ENCODE data around the gene SUPT4H1.

Gene SUPT4H1

DNA sequence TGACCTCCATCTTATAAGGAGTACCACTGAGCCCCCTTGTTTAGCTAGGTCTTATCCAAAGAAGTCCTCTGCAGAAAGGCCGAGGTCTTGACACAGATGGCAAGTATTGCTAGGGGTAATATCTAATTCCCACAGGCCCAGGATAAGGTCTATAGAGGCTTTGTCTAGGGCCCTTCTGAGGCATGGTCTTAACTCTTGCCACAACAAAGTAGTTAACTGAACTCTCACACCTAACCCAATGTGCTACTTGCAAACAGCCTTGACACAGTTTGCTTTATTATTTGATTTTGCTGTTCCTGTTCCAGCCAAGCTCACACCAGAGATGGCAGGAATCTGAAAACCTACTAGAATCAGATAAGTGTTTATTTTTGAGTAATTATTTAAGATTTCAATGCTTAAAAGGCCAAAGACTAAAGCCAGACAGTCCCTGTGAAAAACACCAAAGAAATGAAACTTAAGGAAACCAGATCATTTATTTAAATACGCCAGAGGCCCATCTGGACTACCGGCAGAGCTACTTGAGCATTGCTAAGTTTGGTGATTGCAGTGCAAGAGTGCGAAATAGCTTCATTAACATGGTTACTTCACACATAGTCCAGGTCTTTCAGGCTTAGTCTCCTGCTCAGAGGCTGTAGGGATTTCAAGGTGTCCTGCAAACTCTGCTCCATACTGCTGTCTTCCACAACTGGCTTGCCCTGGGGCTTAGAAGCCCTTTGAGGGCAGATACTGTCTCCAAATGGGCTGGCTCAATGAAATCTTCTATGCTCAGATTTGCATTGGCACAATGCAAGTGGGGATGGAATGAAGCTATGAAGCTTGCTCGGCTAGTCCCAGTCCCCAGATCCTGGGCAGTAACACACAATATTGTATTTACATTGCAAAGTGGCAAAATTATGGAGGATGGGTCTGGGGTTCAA, 28.5 kb upstream of the SUPT4H1 start:
- Histone ChIP-seq H3K9me3 (ENCODE audit: insufficient read depth, low read length) (no peaks in the 10 kb centered on the region), H3K4me1 (ENCODE audit: insufficient read depth, insufficient read length) (peaks cover 10% of the 10 kb centered on the region), H3K4me3 (ENCODE audit: insufficient read length, low read depth) (no peak overlapping the region), H3K27me3 (ENCODE audit: insufficient read depth, insufficient read length) (no peaks in the 10 kb centered on the region), H3K36me3 (ENCODE audit: insufficient read depth, insufficient read length, low read length) (no peaks in the 10 kb centered on the region), H3K9ac (ENCODE audit: insufficient read length, low read depth) (no peak overlapping the region)
- TF ChIP-seq SUZ12 (IDR thresholded peaks at IDR 0.05; ENCODE audit: extremely low read depth, insufficient read depth, insufficient read length) (no peak), YY1 (IDR thresholded peaks at IDR 0.05; ENCODE audit: insufficient read depth, insufficient read length) (no peak), ZNF274 (IDR thresholded peaks at IDR 0.05; ENCODE audit: low read depth, low read length) (no peak)
- no peak for DNase-seq (ENCODE audit: low read depth, low spot score)

DNA sequence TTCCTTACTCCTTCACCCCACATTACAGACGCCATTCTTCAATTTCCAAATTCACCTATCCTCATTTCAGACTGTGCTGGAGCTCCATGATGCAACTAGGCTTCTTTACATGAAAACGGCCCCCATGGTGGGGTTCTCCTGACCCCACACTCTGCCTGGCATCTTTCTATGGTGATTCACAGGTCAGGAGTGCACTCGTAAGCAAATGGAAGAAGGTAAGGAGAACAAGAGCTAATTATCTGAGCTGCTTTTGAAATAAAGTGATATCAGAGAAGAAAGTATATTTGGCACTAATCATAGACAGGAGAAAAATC, 27.5 kb upstream of the SUPT4H1 start:
- H3K36me3 ChIP-seq (ENCODE audit: insufficient read depth, insufficient read length, low read length), result no peaks in the 10 kb centered on the region
- DNase-seq (ENCODE audit: low read depth, low spot score), result no peak
- H3K27me3 ChIP-seq (ENCODE audit: insufficient read depth, insufficient read length), result no peaks in the 10 kb centered on the region
- H3K9ac ChIP-seq (ENCODE audit: insufficient read length, low read depth), result no peak overlapping the region
- TF ChIP-seq YY1 (IDR thresholded peaks at IDR 0.05; ENCODE audit: insufficient read depth, insufficient read length) (no peak), ZNF274 (IDR thresholded peaks at IDR 0.05; ENCODE audit: low read depth, low read length) (no peak), SUZ12 (IDR thresholded peaks at IDR 0.05; ENCODE audit: extremely low read depth, insufficient read depth, insufficient read length) (no peak)
- H3K4me3 ChIP-seq (ENCODE audit: insufficient read length, low read depth), result no peak overlapping the region
- H3K4me1 ChIP-seq (ENCODE audit: insufficient read depth, insufficient read length), result peaks cover 10% of the 10 kb centered on the region
- H3K9me3 ChIP-seq (ENCODE audit: insufficient read depth, low read length), result no peaks in the 10 kb centered on the region

DNA sequence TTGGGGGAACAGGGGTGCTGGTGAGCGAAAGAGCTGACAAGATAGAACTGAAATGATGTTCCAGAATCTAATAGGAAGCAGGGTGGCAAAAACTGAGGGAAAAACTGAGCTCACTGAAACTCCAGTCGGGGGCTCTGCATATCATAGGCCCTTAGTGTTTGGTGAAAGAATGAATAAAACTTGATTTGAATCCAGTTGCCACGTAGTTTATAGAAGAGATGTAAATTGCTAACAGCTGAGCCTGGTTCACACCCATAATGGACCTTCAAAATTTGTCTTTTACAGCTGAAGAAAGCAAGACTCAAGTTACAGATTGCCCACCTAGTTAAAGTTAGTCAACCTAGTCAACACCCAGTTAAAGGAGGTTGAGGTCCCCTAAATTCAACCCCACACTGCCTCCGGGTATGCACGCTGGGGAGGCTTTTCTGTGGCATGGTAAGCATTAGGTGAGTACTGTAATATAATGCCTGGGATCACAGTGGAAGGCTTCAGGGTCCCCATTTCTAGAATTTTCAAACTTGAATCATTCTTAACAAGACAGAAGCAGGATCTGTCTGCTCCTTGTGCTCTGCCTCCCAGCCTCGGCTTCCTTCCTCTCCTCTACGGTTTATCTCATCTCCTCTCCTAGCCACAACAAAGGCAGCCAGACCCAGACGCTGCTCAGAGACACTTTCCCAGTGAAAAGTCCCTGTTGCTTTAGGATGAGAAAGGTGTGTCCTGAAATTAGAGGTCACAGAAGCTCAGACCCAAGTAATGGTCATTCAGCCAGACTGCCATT, 26.9 kb upstream of the SUPT4H1 start:
- no peaks in the 10 kb centered on the region for H3K36me3 ChIP-seq (ENCODE audit: insufficient read depth, insufficient read length, low read length)
- DNase-seq (ENCODE audit: low read depth, low spot score), result no peak
- H3K9ac ChIP-seq (ENCODE audit: insufficient read length, low read depth), result no peak overlapping the region
- H3K9me3 ChIP-seq (ENCODE audit: insufficient read depth, low read length), result no peaks in the 10 kb centered on the region
- TF ChIP-seq YY1 (IDR thresholded peaks at IDR 0.05; ENCODE audit: insufficient read depth, insufficient read length) (no peak), SUZ12 (IDR thresholded peaks at IDR 0.05; ENCODE audit: extremely low read depth, insufficient read depth, insufficient read length) (no peak), ZNF274 (IDR thresholded peaks at IDR 0.05; ENCODE audit: low read depth, low read length) (no peak)
- no peaks in the 10 kb centered on the region for H3K27me3 ChIP-seq (ENCODE audit: insufficient read depth, insufficient read length)
- peaks cover 10% of the 10 kb centered on the region for H3K4me1 ChIP-seq (ENCODE audit: insufficient read depth, insufficient read length)
- no peak overlapping the region for H3K4me3 ChIP-seq (ENCODE audit: insufficient read length, low read depth)

DNA sequence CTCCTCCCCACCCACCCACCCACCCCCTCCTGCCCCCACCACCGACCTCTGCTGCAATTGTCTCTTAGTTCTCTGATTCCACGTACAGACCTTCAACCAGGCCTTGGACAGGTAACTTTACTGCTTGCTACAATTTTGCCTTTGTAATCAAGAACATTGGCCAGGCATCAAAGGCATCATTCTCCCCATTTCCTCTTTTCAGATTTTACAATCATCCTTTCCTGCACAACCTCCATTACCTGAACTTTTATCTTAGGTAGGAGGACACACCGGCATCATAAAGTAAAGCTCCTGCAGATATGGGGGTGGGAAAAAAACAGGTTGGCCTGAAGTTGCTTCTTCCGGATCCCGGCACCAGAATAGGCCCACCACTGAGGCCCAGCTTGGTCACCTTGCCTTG, 25.7 kb upstream of the SUPT4H1 start:
- no peak for DNase-seq (ENCODE audit: low read depth, low spot score)
- Histone ChIP-seq H3K9ac (ENCODE audit: insufficient read length, low read depth) (no peak overlapping the region), H3K4me1 (ENCODE audit: insufficient read depth, insufficient read length) (peaks cover 14% of the 10 kb centered on the region)

DNA sequence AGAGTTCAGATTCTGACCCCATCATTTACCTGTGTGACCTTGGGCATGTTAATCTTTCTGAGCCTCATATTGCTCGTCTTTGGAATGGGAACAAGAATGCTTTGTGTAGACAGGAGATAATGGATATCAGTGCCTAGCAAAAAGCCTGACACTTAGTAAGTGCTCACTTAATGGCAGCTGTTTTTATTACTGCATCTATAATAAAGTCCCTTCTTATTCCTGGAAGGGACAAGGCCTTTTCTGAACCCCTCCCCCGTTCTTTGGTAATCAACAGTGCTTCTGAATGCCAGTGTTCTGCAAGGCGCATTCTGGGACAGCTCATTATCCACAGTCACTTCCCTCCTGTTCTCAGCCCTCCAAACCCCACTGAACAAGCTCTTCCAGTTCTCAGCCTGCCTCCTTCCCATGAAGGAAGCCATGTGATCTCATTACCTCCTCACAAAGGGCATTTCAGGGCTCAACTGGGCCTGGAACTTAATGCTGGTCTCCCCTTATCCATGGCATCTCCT, 25.1 kb upstream of the SUPT4H1 start:
- no peak overlapping the region for H3K4me3 ChIP-seq (ENCODE audit: insufficient read length, low read depth)
- peaks cover 10% of the 10 kb centered on the region for H3K36me3 ChIP-seq (ENCODE audit: insufficient read depth, insufficient read length, low read length)
- TF ChIP-seq YY1 (IDR thresholded peaks at IDR 0.05; ENCODE audit: insufficient read depth, insufficient read length) (no peak), ZNF274 (IDR thresholded peaks at IDR 0.05; ENCODE audit: low read depth, low read length) (no peak), SUZ12 (IDR thresholded peaks at IDR 0.05; ENCODE audit: extremely low read depth, insufficient read depth, insufficient read length) (no peak)
- no peak for DNase-seq (ENCODE audit: low read depth, low spot score)
- no peaks in the 10 kb centered on the region for H3K27me3 ChIP-seq (ENCODE audit: insufficient read depth, insufficient read length)
- H3K9me3 ChIP-seq (ENCODE audit: insufficient read depth, low read length), result no peaks in the 10 kb centered on the region
- no peak overlapping the region for H3K9ac ChIP-seq (ENCODE audit: insufficient read length, low read depth)
- H3K4me1 ChIP-seq (ENCODE audit: insufficient read depth, insufficient read length), result peaks cover 14% of the 10 kb centered on the region

More for the DNA sequence above, 25.7 kb upstream of the SUPT4H1 start:
- H3K4me3 ChIP-seq (ENCODE audit: insufficient read length, low read depth), result no peak overlapping the region
- H3K27me3 ChIP-seq (ENCODE audit: insufficient read depth, insufficient read length), result no peaks in the 10 kb centered on the region
- H3K36me3 ChIP-seq (ENCODE audit: insufficient read depth, insufficient read length, low read length), result peaks cover 6% of the 10 kb centered on the region
- TF ChIP-seq ZNF274 (IDR thresholded peaks at IDR 0.05; ENCODE audit: low read depth, low read length) (no peak), SUZ12 (IDR thresholded peaks at IDR 0.05; ENCODE audit: extremely low read depth, insufficient read depth, insufficient read length) (no peak), YY1 (IDR thresholded peaks at IDR 0.05; ENCODE audit: insufficient read depth, insufficient read length) (no peak)
- no peaks in the 10 kb centered on the region for H3K9me3 ChIP-seq (ENCODE audit: insufficient read depth, low read length)

DNA sequence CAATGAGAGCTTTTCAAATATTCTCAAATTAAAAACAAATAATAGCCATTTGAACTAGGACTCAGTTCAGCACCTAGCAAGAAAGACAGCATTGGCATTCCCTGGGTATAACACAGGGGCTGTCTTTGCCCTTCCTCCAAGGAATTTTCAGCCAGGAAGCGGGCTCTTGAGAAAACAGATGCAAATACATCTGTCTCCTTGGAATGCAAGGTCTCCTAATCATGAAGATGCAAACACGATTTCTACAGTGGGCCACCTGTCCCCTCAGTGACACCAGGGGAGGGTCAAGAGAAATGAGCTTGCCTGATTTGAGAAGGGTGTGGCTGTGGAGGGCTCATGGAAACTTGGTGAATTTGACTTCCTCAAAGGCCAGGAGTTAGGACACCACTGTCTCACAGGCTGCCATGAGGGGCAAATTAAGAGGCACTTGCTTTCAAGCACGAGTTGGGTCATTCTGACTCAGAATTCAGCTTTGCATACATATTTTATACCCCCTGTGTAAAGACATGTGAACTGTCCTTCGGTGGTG, 24.5 kb upstream of the SUPT4H1 start:
- peaks cover 14% of the 10 kb centered on the region for H3K4me1 ChIP-seq (ENCODE audit: insufficient read depth, insufficient read length)
- TF ChIP-seq ZNF274 (IDR thresholded peaks at IDR 0.05; ENCODE audit: low read depth, low read length) (no peak), YY1 (IDR thresholded peaks at IDR 0.05; ENCODE audit: insufficient read depth, insufficient read length) (no peak), SUZ12 (IDR thresholded peaks at IDR 0.05; ENCODE audit: extremely low read depth, insufficient read depth, insufficient read length) (no peak)
- H3K9ac ChIP-seq (ENCODE audit: insufficient read length, low read depth), result no peak overlapping the region
- H3K27me3 ChIP-seq (ENCODE audit: insufficient read depth, insufficient read length), result no peaks in the 10 kb centered on the region
- H3K36me3 ChIP-seq (ENCODE audit: insufficient read depth, insufficient read length, low read length), result peaks cover 12% of the 10 kb centered on the region
- H3K9me3 ChIP-seq (ENCODE audit: insufficient read depth, low read length), result no peaks in the 10 kb centered on the region
- no peak for DNase-seq (ENCODE audit: low read depth, low spot score)
- H3K4me3 ChIP-seq (ENCODE audit: insufficient read length, low read depth), result no peak overlapping the region

DNA sequence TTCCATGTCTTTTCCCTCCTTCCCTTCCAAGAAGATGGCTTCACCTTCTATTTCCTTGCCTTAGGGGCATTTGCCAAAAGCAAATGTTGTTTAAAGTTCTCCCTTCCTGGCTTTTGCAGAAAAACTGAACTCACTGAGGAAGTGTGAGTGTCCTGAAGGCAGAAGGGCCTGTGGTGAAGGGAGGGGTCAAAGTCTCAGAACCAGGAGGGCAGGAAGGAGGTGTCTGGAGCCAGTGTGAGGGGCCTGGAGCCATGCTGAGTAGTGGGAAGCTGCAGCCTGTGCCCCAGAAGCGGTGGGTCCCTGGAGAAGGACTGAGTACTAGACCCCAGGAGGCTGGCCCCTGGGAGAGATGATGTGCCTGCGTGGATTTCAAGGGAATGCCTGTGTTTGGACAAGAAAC, 23.8 kb upstream of the SUPT4H1 start:
- no peak overlapping the region for H3K9ac ChIP-seq (ENCODE audit: insufficient read length, low read depth)
- H3K9me3 ChIP-seq (ENCODE audit: insufficient read depth, low read length), result no peaks in the 10 kb centered on the region
- H3K4me3 ChIP-seq (ENCODE audit: insufficient read length, low read depth), result no peak overlapping the region
- no peak for DNase-seq (ENCODE audit: low read depth, low spot score)
- H3K4me1 ChIP-seq (ENCODE audit: insufficient read depth, insufficient read length), result peaks cover 16% of the 10 kb centered on the region
- no peak for TF ChIP-seq YY1 (IDR thresholded peaks at IDR 0.05; ENCODE audit: insufficient read depth, insufficient read length)
- no peak for TF ChIP-seq SUZ12 (IDR thresholded peaks at IDR 0.05; ENCODE audit: extremely low read depth, insufficient read depth, insufficient read length)
- no peak for TF ChIP-seq ZNF274 (IDR thresholded peaks at IDR 0.05; ENCODE audit: low read depth, low read length)
- H3K27me3 ChIP-seq (ENCODE audit: insufficient read depth, insufficient read length), result no peaks in the 10 kb centered on the region
- peaks cover 18% of the 10 kb centered on the region for H3K36me3 ChIP-seq (ENCODE audit: insufficient read depth, insufficient read length, low read length)
